DND-41 (cell line): ENCODE measurements around the gene MIS18A.

Experiments used
- ATAC-seq: fragments of 200-7000 bp; cut with Tn5 transposase; 3 replicates; pipeline ENCODE4 v1.9.1; 2021; ENCODE audit warnings: low read depth; ENCODE audit not compliant: insufficient read depth
- DNase-seq: peaks from one replicate; pipeline ENCODE4 v3.0.0-alpha.2; 2020
- H2AFZ ChIP-seq: 2 replicates; pipeline ENCODE4 v1.6.0; 2012; ENCODE audit warnings: low read depth, low read length
- H3K27ac ChIP-seq: 2 replicates; pipeline ENCODE4 v1.5.1; 2012; ENCODE audit warnings: low read length, inconsistent platforms
- H3K27me3 ChIP-seq: fragments of 200-600 bp; sonication (generic); 2 replicates; pipeline ENCODE4 v1.6.0; 2012; ENCODE audit warnings: low read length, mild to moderate bottlenecking, inconsistent platforms; ENCODE audit not compliant: insufficient read depth, poor library complexity
- H3K36me3 ChIP-seq: 2 replicates; pipeline ENCODE4 v1.5.1; 2012; ENCODE audit warnings: low read length, inconsistent platforms; ENCODE audit not compliant: insufficient read depth
- H3K4me1 ChIP-seq: 2 replicates; pipeline ENCODE4 v1.5.1; 2012; ENCODE audit warnings: mild to moderate bottlenecking, low read length; ENCODE audit not compliant: insufficient read depth
- H3K4me2 ChIP-seq: 2 replicates; pipeline ENCODE4 v1.6.0; 2012; ENCODE audit warnings: mild to moderate bottlenecking, moderate library complexity, low read length, inconsistent platforms; ENCODE audit not compliant: insufficient read depth
- H3K4me3 ChIP-seq, 2 experiments: fragments of 200-600 bp in 1 of 2; shearing (Covaris generic) in 1 of 2; 2 replicates each; pipeline ENCODE4 v1.5.1; 2012 to 2016; ENCODE audit warnings: inconsistent platforms in 2 of 2, low read length in 2 of 2, mild to moderate bottlenecking in 2 of 2, low read depth in 1 of 2, moderate library complexity in 1 of 2
- H3K79me2 ChIP-seq: 2 replicates; pipeline ENCODE4 v1.6.0; 2012; ENCODE audit warnings: low read length, inconsistent platforms; ENCODE audit not compliant: insufficient read depth
- H3K9ac ChIP-seq: 2 replicates; pipeline ENCODE4 v1.6.0; 2012; ENCODE audit warnings: low read depth, mild to moderate bottlenecking, inconsistent platforms, low read length, moderate library complexity
- H3K9me3 ChIP-seq: 2 replicates; pipeline ENCODE4 v1.5.1; 2012; ENCODE audit warnings: low read length, moderate library complexity, mild to moderate bottlenecking, inconsistent platforms; ENCODE audit not compliant: insufficient read depth, severe bottlenecking
- H4K20me1 ChIP-seq: 2 replicates; pipeline ENCODE4 v1.6.0; 2012; ENCODE audit warnings: low read length; ENCODE audit not compliant: insufficient read depth
- EZH2 ChIP-seq: IDR thresholded peaks from 3 replicates; pipeline ENCODE4 v1.6.1; 2012; ENCODE audit warnings: borderline replicate concordance, low read depth, mild to moderate bottlenecking, moderate library complexity, low read length, inconsistent platforms; ENCODE audit not compliant: severe bottlenecking
- TF ChIP-seq, protein P1 (sequence below): IDR thresholded peaks from 2 replicates; pipeline ENCODE4 v1.5.1; 2012; ENCODE audit warnings: borderline replicate concordance, low read length, moderate library complexity, mild to moderate bottlenecking; ENCODE audit not compliant: poor library complexity, severe bottlenecking; ENCODE audit errors: extremely low read depth

Gene MIS18A

GRCh38 chr21:32237021-32237420 is 41.8 kb downstream of the MIS18A start:
- no peak overlapping the region for H3K27ac ChIP-seq
- no peak overlapping the region for H3K9ac ChIP-seq
- H2AFZ ChIP-seq: no peak overlapping the region
- TF ChIP-seq EZH2: no peak
- TF ChIP-seq, protein P1, sequence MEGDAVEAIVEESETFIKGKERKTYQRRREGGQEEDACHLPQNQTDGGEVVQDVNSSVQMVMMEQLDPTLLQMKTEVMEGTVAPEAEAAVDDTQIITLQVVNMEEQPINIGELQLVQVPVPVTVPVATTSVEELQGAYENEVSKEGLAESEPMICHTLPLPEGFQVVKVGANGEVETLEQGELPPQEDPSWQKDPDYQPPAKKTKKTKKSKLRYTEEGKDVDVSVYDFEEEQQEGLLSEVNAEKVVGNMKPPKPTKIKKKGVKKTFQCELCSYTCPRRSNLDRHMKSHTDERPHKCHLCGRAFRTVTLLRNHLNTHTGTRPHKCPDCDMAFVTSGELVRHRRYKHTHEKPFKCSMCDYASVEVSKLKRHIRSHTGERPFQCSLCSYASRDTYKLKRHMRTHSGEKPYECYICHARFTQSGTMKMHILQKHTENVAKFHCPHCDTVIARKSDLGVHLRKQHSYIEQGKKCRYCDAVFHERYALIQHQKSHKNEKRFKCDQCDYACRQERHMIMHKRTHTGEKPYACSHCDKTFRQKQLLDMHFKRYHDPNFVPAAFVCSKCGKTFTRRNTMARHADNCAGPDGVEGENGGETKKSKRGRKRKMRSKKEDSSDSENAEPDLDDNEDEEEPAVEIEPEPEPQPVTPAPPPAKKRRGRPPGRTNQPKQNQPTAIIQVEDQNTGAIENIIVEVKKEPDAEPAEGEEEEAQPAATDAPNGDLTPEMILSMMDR: no peak
- H3K4me3 ChIP-seq: no peak overlapping the region
- no peaks in the 10 kb centered on the region for H3K9me3 ChIP-seq
- no peaks in the 10 kb centered on the region for H3K4me1 ChIP-seq
- no peaks in the 10 kb centered on the region for H3K79me2 ChIP-seq
- no peak for DNase-seq
- no peak overlapping the region for H3K4me2 ChIP-seq
- no peaks in the 10 kb centered on the region for H3K36me3 ChIP-seq
- peaks cover 4% of the 10 kb centered on the region for H3K27me3 ChIP-seq
- no peaks in the 10 kb centered on the region for H4K20me1 ChIP-seq
- ATAC-seq: no peak

- Histone ChIP-seq H3K4me2 (no peak overlapping the region), H3K9ac (no peak overlapping the region), H3K4me1 (no peaks in the 10 kb centered on the region), H3K79me2 (no peaks in the 10 kb centered on the region), H3K36me3 (no peaks in the 10 kb centered on the region), H3K9me3 (no peaks in the 10 kb centered on the region), H3K27ac (no peak overlapping the region), H3K27me3 (peaks cover 4% of the 10 kb centered on the region), H4K20me1 (no peaks in the 10 kb centered on the region), H2AFZ (no peak overlapping the region), H3K4me3 (no peak overlapping the region)
- TF ChIP-seq, protein P1: no peak
- no peak for TF ChIP-seq EZH2
- DNase-seq: no peak
- ATAC-seq: no peak
These were observed 45.0 kb downstream of the MIS18A start for GRCh38 chr21:32233722-32234301.

- Histone ChIP-seq H3K27me3 (no peaks in the 10 kb centered on the region), H4K20me1 (no peaks in the 10 kb centered on the region), H3K4me3 (no peak overlapping the region), H2AFZ (no peak overlapping the region), H3K36me3 (no peaks in the 10 kb centered on the region), H3K4me2 (no peak overlapping the region), H3K9ac (no peak overlapping the region), H3K27ac (no peak overlapping the region), H3K4me1 (no peaks in the 10 kb centered on the region), H3K9me3 (no peaks in the 10 kb centered on the region), H3K79me2 (no peaks in the 10 kb centered on the region)
- ATAC-seq (no peak), DNase-seq (no peak)
- no peak for TF ChIP-seq EZH2
- TF ChIP-seq, protein P1: no peak
These were observed 45.7 kb downstream of the MIS18A start for GRCh38 chr21:32233055-32233546.

GRCh38 chr21:32226444-32226843 is 52.4 kb downstream of the MIS18A start:
- no peaks in the 10 kb centered on the region for H3K9me3 ChIP-seq
- H4K20me1 ChIP-seq: no peaks in the 10 kb centered on the region
- no peaks in the 10 kb centered on the region for H3K36me3 ChIP-seq
- no peak overlapping the region for H3K4me2 ChIP-seq
- DNase-seq: no peak
- no peak for ATAC-seq
- no peak overlapping the region for H3K27ac ChIP-seq
- no peaks in the 10 kb centered on the region for H3K79me2 ChIP-seq
- H3K27me3 ChIP-seq: no peaks in the 10 kb centered on the region
- no peaks in the 10 kb centered on the region for H3K4me1 ChIP-seq
- TF ChIP-seq EZH2: no peak
- TF ChIP-seq, protein P1: no peak
- no peak overlapping the region for H3K4me3 ChIP-seq
- H2AFZ ChIP-seq: no peak overlapping the region
- H3K9ac ChIP-seq: no peak overlapping the region
